GM12891 (cell line): ENCODE data around the gene ATP6V1G1.

Experiments used
- PAX5 ChIP-seq: IDR thresholded peaks from 2 replicates; pipeline ENCODE4 v1.6.1; 2011; ENCODE audit warnings: low read length, moderate library complexity, mild to moderate bottlenecking; ENCODE audit not compliant: insufficient read depth, severe bottlenecking
- POLR2A ChIP-seq: IDR thresholded peaks from 2 replicates; pipeline ENCODE4 v1.6.1; 2011; ENCODE audit warnings: low read depth, low read length, control low read depth
- POLR2AphosphoS5 ChIP-seq: IDR thresholded peaks from 2 replicates; pipeline ENCODE4 v1.6.1; 2011; ENCODE audit warnings: low read depth, low read length, control low read depth
- TAF1 ChIP-seq: IDR thresholded peaks from 2 replicates; pipeline ENCODE4 v1.6.1; 2011; ENCODE audit warnings: low read depth, low read length, control low read depth

- TF ChIP-seq TAF1 (no peak), POLR2AphosphoS5 (no peak), POLR2A (no peak), PAX5 (no peak)
These were observed 15.4 kb upstream of the ATP6V1G1 start for GRCh38 chr9:114572199-114572598.
